ENCODE measurements around the gene LHX4.

The LHX4 gene

DNA sequence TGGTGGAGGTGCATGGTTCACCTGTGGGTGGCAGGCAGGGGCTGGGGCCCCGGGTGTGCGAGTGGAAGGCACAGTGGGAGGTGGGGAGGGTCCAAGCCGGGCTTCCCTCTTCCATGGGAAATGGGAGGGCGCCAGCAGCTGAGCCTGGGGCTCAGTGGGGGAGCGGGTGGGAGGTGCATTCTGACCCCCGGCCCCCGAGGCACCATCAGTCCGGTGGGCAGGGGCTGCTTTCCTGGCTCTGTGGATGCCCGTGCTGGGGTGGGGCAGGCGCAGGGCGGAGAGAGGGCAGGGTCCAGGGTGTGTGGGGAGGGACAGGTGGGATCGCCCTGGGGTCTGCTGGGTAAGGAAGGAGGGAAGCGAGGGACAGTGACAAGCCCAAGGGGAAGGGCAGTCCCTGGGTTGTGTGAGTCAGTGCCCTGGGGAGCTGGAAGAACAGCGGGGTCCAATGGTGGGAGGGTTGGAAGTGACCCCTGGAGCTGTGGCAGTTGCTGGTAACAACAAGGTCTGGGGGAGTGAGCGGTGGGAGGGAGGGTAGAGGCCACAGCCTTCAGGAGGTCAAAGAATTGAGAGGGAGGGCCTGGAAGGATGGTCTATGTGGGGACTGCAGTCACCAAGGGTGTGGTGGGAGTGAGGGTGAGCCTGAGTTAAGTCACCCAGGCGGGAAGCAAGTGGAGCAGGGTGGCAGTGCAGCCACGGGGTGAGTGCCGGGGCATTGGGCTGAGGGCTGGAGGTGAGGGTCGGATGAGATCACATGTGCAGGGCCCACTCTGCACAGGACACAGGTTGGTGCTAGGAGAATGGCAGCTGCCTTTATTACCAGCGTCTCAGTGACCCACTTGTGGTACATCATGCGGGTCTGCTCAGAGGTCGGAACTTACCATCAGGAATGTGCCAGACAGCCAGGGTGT is 29.6 kb downstream of the LHX4 start:
- no peak for DNase-seq

DNA sequence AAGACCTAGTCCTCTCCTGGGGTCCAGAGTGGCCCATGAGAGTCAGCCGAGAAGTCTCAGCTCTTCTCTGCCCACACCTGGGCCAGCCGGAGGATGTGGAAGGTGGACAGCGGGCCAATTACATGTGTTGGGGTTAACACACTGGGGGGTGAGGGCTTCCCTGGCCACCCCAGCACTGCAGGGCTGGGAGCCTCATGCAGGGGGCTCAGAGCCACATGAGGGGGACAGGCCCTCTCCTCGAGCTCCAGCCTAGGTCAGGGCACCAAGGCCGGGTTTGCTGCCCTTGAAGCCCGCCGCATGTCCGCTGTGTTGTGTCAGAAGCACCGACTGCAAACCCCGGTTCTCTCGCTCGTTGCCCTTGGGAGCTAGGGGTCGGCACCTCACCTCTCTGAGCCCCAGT is 30.5 kb downstream of the LHX4 start:
- no peak for DNase-seq

DNA sequence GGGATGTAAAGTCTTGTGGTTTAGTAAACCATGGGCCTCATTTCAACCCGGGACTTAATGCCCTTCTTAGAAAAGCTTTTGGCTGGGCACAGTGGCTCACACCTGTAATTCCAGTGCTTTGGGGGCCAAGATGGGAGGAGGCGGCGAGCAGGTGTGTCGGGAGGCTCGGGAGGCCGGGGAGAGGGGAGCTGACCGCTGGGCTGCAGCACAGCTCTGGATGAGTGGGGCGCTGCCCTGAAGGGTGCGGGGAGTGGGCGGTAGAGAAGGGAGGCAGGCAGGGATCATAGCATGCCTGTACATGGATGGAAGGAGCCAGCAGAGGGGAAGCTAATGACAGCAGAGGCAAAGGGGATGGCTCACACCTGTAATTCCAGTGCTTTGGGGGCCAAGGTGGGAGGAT is 31.0 kb downstream of the LHX4 start:
- DNase-seq, result no peak

DNA sequence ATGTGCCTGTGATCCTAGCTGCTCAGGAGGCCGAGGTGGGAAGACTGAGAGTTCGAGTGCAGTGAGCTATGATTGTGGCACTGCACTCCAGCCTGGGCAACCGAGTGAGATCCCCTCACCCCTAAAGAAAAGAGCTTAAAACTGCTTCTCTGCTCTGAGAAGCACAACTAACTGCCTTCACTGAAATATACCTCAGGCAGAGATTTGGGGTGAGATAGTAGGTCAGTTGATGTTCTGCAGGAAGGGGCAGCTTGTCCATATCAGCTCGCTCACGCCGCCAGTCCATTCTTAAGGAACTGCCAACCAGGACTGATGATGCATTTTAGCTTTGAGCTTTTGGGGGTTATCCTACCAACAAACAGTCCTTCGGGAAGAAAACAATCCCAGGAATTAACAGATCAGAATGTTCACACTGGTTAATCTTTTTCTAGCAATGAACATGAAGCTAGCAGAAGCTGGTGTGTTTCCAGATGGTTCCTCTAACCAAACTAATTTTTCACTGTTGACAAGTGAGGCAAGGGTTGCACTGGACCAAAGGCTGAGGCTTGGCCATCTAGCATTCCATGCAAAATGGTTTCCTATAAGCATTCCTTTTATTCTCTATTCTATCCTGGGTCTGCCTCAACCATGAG is 31.6 kb downstream of the LHX4 start:
- no peak for DNase-seq

DNA sequence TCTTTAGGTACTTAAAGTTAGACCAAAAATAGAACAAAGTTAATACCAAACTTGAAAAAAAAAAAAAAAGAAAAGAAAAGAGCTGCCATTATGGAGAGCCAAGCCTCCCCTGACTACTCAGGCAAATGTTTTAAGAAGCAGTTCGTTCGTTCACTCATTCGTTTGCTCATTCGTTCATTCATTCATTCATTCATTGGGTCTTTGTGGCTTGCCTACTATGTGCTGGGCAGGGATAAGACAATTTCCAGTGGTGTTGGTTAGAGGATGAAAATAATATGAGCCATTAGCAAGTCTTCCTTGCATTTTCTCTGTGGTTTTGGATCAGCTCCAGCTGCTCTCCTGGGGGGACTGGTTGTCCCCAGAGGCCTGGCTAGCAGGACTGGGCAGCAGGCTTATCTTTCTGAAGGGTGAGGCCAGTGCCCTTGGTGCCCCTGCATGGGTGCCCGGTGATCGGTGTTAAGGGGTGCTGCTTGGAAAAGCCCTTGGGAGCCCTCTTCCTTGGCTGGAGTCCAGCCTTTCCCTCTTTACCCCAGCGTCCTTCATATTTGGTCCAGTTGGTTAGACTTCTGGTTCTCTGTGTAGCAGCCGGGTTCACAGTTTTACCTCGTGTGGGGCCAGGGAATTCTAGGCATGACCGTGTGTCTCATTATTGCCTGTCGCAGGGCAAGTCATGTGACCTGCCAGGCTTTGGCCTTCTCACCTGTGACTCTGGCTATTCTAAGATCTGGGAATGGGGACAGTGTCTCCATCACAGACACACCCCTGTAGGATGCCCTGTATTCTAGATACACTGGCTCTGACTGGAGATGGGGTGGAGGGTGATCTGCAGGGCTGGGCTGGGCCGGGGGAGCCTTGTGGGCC is 32.8 kb downstream of the LHX4 start:
- no peak for DNase-seq

DNA sequence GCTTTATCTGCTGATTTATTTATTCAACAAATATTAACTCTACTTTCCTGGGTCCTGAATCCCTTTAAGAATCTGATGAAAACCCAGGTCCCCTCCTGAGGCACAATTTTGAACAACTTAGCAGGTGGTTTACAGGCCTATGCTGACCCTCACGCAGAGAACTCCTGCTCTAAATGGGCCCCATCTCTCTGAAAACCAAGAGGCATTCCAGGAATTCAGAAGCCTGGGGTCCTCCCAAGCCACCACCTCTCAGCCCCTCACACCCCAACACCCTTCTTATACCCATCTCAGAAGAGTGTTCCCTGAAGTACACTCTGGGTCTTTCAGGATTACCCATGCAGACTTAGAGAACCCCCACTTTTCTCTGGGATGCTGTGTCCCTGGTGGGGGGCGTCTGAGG is 34.5 kb downstream of the LHX4 start:
- no peak for DNase-seq

DNA sequence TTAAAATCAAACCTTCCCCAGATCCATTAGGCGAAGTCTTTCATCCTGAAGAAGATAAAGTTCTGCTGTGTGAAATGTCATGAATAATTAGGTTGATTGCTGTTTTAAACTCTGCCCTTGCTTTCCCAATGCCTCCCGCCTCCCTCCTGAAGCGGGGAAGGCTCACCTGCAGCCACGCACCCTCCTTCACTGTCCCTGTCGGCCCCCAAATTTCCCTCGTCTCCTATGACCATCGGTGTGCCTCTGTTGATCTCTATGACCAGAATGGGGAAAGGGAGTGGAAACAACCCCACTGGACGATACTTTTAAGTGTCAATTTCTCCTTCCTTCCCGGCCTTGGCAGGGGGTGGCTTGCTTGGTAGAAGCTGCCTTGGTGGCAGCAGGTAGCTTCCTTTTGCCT is 35.1 kb downstream of the LHX4 start:
- no peak for DNase-seq

DNA sequence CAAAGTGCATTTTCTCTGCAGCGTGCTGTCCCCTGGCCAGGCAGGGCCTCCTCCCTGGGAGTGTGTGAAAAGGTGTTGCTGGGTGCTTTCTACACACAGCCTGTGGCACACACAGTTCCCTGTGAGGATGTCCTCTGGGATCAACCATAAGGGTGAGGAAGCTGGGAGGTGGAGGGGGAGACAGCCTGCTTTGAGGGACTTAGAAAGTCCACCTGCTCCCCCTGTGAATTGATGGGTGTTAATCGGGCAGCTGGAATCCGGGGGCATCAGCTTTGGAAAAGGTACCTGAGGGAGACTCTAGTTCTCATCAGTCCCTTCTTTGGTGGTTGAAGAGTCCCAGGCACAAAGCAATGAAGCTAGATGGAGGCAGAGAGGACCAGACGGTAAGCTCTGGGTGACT is 35.8 kb downstream of the LHX4 start:
- no peak for DNase-seq

DNA sequence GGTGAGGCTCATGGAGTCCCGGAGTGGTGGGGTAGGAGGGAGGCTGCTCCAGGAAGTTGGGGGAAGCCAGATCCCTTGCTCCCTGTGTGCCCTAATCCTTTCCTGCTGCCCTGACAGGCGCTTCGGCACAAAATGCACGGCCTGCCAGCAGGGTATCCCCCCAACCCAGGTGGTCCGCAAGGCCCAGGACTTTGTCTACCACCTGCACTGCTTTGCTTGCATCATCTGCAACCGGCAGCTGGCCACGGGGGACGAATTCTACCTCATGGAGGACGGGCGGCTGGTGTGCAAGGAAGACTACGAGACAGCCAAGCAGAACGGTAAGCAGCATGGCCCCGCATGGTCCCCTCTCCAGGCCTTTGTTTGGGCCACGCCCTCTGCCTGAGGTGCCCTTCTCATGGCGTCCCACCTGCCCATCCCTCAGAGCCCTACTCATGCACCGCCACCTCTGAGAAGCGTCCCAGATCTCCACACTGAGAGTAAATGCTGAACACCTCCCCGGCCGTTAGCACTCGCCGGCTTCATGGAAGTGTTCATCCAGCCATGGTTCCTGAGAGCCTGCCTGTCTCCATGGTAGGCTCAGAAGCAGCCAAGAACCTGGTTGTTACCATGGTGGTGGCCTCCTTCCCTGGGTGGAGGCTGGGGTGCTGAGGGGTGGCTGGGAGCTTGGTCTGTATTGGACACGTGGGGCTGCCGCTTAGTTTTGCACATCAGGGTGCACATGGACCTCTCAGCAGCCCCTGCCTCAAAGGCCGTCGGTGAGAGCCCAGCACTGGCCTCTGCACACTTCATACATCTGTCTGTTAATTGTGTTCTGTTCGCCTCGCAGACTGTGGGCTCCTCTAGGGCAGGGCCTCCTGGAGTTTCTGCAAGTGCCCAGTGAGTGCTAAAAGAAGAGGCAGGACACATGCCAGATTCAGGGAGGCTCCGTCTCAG is 36.5 kb downstream of the LHX4 start:
- no peak for DNase-seq

DNA sequence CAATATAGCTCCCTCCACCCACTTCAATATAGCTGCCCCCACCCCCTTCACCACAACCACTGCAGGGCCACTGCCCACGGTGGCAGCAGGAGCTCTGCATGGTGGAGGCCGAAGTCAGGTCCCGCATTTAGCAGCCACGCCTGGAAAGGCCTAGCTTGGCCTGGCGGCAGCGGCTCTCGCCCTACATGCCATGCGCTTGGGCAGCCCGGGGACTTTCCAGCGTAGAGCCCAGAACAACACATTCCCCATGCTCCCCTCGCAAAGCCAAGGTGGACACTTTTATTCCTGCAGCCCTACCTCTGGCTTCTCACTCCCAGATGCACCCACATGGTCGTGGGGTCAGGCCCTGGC is 37.1 kb downstream of the LHX4 start:
- DNase-seq, result no peak

DNA sequence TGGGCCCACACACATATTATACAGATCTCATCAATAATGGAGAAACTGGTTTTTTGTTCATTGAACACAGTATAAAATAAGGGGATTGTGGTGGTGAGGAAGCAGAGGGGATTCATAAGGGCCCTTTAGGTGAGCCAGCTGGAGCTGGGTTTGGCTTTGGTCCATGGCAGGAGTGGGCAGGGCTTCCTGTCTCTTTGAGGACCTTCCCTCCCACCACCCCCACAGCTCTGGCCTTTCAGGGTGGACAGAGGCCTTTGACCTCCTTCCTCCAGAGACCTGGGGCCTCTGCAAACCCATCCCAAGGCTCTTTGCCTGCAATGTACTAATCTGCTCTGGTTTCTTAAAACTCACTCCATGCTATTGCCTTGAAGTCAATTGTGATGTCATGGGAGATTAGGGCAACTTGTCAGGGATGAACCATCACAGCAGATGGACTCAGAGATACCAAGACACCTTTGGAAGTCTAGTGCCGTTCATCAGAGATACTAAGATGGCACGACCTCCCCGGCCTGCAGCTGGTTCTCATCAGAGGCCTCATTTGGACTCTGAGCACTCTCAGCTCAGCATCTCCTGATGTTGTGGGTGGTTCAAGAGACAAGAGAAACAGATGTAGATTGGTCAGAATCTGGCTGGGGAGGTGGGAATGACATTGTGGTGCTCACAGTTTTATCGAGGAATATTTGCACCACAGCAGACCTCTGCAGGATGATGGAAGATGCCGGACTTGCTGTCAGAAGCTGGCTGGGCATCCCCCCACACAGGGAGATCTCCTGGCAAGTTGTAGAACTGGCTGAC is 37.9 kb downstream of the LHX4 start:
- no peak for DNase-seq

DNA sequence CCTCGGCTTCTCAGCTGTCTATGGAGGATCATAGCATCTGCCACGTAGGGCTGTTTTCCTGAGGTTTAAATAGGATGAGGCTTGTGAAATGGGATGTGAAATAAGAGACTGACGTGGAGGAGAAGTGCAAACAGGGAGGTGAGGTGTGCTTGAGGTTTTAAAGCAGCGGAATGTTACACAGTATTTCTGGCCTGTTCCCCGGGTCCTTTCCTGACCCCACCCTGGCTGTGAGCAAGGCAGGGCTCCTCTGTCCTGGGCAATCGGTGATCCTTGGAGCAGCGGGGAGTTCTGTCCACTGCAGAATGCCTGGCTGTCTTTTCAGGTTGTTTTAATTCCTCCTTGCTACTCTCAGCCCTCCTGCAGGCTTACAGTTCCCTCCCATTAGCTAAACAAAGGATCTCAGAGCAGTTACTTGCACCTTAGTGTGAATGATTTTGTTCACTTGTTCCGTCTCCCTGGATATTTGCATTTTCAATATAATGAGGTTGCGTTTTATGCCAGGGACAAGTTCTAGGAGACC is 38.6 kb downstream of the LHX4 start:
- DNase-seq, result no peak

DNA sequence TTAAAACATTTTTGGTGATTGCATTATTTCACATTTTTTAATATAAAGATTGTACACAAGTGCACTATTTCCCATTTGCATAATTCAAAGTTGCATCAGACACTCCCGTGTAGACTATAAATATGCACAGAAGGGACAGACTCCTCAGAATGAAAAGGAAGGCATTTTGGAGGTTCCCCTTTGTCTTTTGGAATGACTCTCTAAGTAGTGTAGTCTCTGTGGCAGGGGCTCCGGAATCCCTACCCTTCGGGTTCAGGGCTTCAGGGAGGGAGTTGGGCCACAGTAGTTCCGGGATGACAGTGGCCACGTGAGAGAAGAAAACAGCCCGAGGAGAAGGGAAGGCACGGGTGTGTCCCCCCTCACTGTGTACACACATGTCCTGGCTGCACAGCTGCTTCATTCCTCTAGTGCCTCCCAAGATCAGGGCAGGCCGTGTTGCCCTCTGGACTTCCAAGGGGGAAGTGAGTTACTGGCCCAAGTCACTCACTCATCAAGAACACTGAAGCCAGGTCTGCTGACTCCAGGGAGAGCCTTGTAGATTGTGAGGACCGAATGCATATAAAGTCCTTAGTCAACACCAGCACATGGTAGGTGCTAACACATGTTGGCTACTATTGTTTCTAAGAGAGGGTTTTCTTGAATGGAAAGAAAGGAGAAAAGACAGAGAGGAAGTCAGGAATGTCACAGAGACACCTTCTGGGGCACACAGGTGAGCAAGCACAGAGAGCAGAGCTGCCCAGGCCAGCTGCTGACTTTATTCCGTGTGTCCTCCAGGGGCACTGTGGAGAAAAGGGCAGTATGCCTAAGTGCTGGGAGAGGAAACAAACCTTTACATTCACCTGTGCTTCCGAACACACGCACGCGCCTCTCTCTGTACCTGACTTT is 39.8 kb downstream of the LHX4 start:
- DNase-seq, result no peak

DNA sequence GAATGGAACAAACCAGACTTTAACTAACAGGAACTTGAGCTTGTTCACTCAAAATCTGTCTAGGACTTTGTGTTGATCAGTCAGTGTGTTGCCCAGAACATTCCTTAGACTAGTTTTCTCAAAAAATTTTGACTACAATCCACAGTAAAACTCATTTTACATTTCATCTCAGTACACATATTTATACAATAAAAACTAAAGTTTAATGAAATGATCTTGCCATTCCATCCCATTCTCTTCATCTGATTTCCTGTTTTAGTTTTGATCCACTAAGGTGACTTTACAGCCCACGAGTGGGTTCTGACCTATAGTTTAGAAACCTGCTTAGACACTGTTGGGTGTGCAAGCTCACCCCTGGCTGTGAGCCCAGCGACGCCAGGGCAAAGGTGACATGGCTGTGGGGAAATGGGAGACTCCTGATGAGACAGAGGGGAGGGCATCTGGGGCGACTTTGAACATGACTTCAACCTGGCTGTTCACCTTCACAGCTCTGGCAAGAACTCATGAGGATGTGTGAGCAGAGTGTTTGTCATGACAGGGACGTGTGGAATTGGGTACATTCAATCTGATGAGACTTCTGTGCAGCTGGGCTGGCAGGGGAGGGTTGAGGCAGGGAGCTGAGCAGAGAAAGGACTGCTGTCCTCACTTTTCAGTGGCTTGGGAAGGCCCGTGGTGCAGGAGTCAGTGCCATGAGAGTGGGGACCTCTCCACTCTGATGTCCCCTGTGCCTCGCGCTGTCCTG is 40.6 kb downstream of the LHX4 start:
- DNase-seq, result no peak

DNA sequence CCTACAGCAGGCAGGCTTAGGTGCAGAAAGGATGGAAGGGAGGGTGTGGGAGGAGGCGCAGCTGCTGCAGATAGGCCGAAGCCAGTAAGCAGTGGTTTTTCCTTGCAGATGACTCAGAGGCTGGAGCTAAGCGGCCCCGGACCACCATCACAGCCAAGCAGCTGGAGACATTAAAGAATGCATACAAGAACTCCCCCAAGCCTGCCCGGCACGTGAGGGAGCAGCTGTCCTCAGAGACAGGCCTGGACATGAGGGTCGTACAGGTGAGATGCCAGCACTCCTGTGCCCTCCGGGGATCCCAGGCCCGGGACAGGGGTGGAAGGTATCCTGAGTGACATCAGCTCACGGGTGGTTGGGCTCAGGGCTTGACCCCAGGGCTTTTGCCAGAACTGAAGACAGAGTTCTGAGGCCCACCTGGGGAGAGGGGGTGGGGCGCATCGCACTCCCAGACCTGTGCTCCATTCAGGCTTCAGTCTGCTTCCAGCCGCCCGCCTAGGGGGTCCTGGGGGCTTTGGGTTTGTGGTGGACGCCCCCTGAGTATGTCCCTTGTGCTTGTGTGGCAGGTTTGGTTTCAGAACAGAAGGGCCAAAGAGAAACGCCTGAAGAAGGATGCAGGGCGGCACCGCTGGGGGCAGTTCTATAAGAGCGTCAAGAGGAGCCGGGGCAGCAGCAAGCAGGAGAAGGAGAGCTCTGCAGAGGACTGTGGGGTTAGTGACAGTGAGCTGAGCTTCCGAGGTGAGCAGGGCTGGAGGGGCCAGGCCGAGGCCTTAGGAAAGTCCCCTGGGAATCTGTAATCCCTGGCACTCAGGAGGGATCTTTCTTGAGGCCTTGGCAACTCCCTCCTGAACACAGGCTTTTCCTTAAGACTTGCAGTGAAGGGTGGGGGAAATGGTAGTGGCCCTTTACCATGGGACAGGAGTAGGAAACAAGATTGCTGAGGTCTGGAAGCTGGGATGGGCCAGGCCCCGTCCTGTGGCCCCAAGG is 41.5 kb downstream of the LHX4 start:
- DNase-seq, result no peak

DNA sequence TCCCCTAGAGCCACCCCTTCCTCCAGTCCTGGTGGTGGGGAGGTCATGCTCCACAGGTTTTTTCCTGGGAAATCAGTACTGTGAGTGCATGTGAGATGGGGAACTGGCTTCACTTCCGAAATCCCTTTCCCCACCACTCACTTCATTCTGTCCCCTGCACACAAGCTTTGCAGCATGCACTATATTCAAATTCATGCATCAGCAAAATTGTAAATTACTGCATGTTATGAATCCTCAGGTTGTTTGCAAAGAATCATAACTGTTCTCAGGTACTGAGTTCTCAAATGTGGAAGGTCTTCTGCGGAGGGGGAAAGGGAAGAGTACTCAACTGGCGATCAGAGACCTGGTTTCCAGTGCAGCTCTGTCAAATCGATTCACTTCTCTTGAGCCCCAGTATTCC is 42.3 kb downstream of the LHX4 start:
- DNase-seq, result no peak

DNA sequence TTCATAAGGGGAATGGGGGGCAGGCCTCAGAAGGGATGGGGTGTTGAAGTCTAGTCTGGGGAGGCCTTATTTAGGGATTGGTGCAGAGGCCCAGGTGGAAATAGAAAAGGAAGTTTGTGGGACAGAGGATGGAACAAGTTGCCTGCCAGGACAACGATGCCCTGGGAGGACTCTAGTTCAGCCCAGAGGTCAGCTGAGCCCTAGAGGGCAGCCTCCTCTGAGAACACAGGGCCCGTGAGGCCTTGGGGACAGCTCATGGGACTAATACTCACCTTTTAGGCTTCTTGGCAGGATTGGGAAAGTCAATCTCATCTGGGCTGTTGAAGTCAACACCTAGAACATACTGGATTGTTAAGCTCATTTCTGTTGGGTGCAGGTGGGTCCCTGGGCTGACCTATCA is 43.0 kb downstream of the LHX4 start:
- DNase-seq, result no peak

DNA sequence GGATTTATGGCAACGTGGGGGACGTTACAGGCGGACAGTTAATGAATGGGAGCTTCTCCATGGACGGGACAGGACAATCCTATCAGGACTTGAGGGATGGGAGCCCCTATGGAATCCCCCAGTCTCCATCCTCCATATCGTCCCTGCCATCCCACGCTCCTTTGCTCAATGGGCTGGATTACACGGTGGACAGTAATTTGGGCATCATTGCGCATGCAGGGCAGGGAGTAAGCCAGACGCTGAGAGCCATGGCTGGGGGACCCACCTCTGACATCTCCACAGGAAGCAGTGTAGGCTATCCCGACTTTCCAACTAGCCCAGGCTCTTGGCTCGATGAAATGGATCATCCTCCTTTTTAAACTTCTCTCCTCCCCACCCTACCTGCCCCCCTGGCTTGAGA is 44.2 kb downstream of the LHX4 start:
- DNase-seq, result no peak

Data from midbrain (tissue), 1 donor.